A549 (cell line): ENCODE results near the gene USP4. TPM values are rescaled to one million over a fixed set of nuclear protein-coding genes. Genes with fewer than 3 reads are reported as not detected.

Experiments
- ATAC-seq, 2 experiments: fragments of 200-7000 bp in 1 of 2; fragments of >200 bp in 1 of 2; cut with Nextera tagmentation in 1 of 2; cut with Tn5 transposase in 1 of 2; 3 replicates each; pipeline versions ENCODE4 v1.8.0 to v1.9.1; 2018 to 2020; ENCODE audit warnings: mild to moderate bottlenecking in 1 of 2, moderate library complexity in 1 of 2
- CTCF ChIA-PET: fragments of 300-600 bp; sonication (Branson Sonifier 250); formaldehyde crosslinking; extraction: SDS; loops from one replicate; lab custom pipeline; 2021; ENCODE audit warnings: antibody characterized with exemption, inconsistent platforms; lab: Yijun Ruan, JAX
- POLR2A ChIA-PET: fragments of 350-600 bp; formaldehyde crosslinking; extraction: SDS; loops from one replicate; lab custom pipeline; 2021; ENCODE audit warnings: antibody characterized with exemption, inconsistent platforms; lab: Yijun Ruan, JAX
- DNase-seq, 2 experiments: peaks; one replicate each; pipeline versions ENCODE4 v3.0.0 to v3.0.0-alpha.2; 2011 to 2016; ENCODE audit warnings: low read depth in 1 of 2, low spot score in 1 of 2
- FAIRE-seq: peaks from 2 replicates; lab custom pipeline; 2011; peaks lifted over from hg19 to GRCh38; lab: Jason Lieb, UNC
- H3K27ac ChIP-seq, 2 experiments: fragments of >200 bp; sonication (Bioruptor Twin); formaldehyde crosslinking; 3 replicates each; pipeline ENCODE4 v1.5.1; 2016 to 2017
- H3K4me1 ChIP-seq: fragments of >200 bp; sonication (Bioruptor Twin); formaldehyde crosslinking; 3 replicates; pipeline ENCODE4 v1.6.1; 2016
- H3K4me2 ChIP-seq: fragments of >200 bp; sonication (Bioruptor Twin); formaldehyde crosslinking; 3 replicates; pipeline ENCODE4 v1.6.1; 2016
- H3K4me3 ChIP-seq: fragments of >200 bp; sonication (Bioruptor Twin); formaldehyde crosslinking; 3 replicates; pipeline ENCODE4 v1.5.1; 2016
- H3K9me3 ChIP-seq: fragments of >200 bp; sonication (Bioruptor Twin); formaldehyde crosslinking; 3 replicates; pipeline ENCODE4 v1.6.1; 2016
- CBX2 ChIP-seq: fragments of 200-600 bp; sonication (generic); IDR thresholded peaks from 2 replicates; pipeline ENCODE4 v1.6.1; 2016; ENCODE audit warnings: low read depth, mild to moderate bottlenecking, borderline replicate concordance
- CBX8 ChIP-seq: fragments of 200-600 bp; sonication (generic); IDR thresholded peaks from 2 replicates; pipeline ENCODE4 v1.6.1; 2016
- CEBPB ChIP-seq, 2 experiments: fragments of >200 bp in 1 of 2; sonication (Bioruptor Twin) in 1 of 2; formaldehyde crosslinking in 1 of 2; IDR thresholded peaks; 2 replicates each; pipeline ENCODE4 v1.6.1; 2012 to 2016
- EHF ChIP-seq: fragments of 250-450 bp; sonication (Bioruptor Pico); IDR thresholded peaks from 2 replicates; pipeline ENCODE4 v1.5.0; 2020; ENCODE audit warnings: mild to moderate bottlenecking
- EHMT2 ChIP-seq: fragments of 200-600 bp; sonication (generic); IDR thresholded peaks from 2 replicates; pipeline ENCODE4 v1.6.1; 2016; ENCODE audit warnings: antibody characterized with exemption, low read depth, mild to moderate bottlenecking, moderate library complexity
- FOSL2 ChIP-seq, 2 experiments: fragments of 450-650 bp in 1 of 2; fragments of >200 bp in 1 of 2; sonication (Bioruptor Twin) in 1 of 2; formaldehyde crosslinking; IDR thresholded peaks; 2 replicates each; pipeline versions ENCODE4 v1.5.0 to v1.6.1; 2016 to 2020; ENCODE audit warnings: mild to moderate bottlenecking in 1 of 2, moderate library complexity in 1 of 2
- FOXS1 ChIP-seq: fragments of 250-450 bp; sonication (Bioruptor Pico); IDR thresholded peaks from 2 replicates; pipeline ENCODE4 v1.5.0; 2020; ENCODE audit warnings: mild to moderate bottlenecking, moderate library complexity
- GATA3 ChIP-seq: IDR thresholded peaks from 2 replicates; pipeline ENCODE4 v1.6.1; 2012; ENCODE audit warnings: borderline replicate concordance
- HDAC2 ChIP-seq: fragments of 200-600 bp; sonication (generic); IDR thresholded peaks from 2 replicates; pipeline ENCODE4 v1.6.1; 2016
- HES2 ChIP-seq: fragments of >200 bp; sonication (Bioruptor Twin); formaldehyde crosslinking; IDR thresholded peaks from 2 replicates; pipeline ENCODE4 v1.6.1; 2016
- HMGXB4 ChIP-seq: fragments of 250-450 bp; sonication (Bioruptor Pico); IDR thresholded peaks from 2 replicates; pipeline ENCODE4 v1.5.0; 2021; ENCODE audit warnings: mild to moderate bottlenecking, moderate library complexity, borderline replicate concordance
- HOXA7 ChIP-seq: fragments of 250-450 bp; sonication (Bioruptor Pico); IDR thresholded peaks from 2 replicates; pipeline ENCODE4 v1.5.0; 2020; ENCODE audit warnings: mild to moderate bottlenecking, moderate library complexity
- HOXB13 ChIP-seq: fragments of 250-450 bp; sonication (Bioruptor Pico); IDR thresholded peaks from 2 replicates; pipeline ENCODE4 v1.5.0; 2020; ENCODE audit warnings: low read depth, mild to moderate bottlenecking, moderate library complexity
- KDM1A ChIP-seq: fragments of 200-600 bp; sonication (generic); IDR thresholded peaks from 2 replicates; pipeline ENCODE4 v1.6.1; 2016; ENCODE audit warnings: low read depth, mild to moderate bottlenecking
- KDM5A ChIP-seq: fragments of 200-600 bp; sonication (generic); IDR thresholded peaks from 2 replicates; pipeline ENCODE4 v1.6.1; 2016; ENCODE audit warnings: antibody characterized with exemption, mild to moderate bottlenecking
- MYC ChIP-seq: IDR thresholded peaks from 2 replicates; pipeline ENCODE4 v1.6.1; 2012; ENCODE audit warnings: mild to moderate bottlenecking, inconsistent platforms, low read length, improper control_type of control experiment, borderline replicate concordance
- POLR2A ChIP-seq: IDR thresholded peaks from 2 replicates; pipeline ENCODE4 v1.6.1; 2012; ENCODE audit warnings: mild to moderate bottlenecking, low read length
- RAD21 ChIP-seq, 2 experiments: fragments of >200 bp in 1 of 2; sonication (Bioruptor Twin) in 1 of 2; formaldehyde crosslinking in 1 of 2; IDR thresholded peaks in 1 of 2; conservative IDR thresholded peaks in 1 of 2; 2 replicates in 1 of 2; 3 replicates in 1 of 2; pipeline ENCODE4 v1.6.1; 2012 to 2018; ENCODE audit warnings: inconsistent platforms in 1 of 2
- SREBF2 ChIP-seq: fragments of 450-650 bp; IDR thresholded peaks from 2 replicates; pipeline ENCODE4 v1.6.1; 2014; ENCODE audit warnings: mild to moderate bottlenecking, moderate library complexity
- TFCP2L1 ChIP-seq: fragments of 250-450 bp; sonication (Bioruptor Pico); IDR thresholded peaks from 2 replicates; pipeline ENCODE4 v1.5.0; 2021; ENCODE audit warnings: mild to moderate bottlenecking
- TP53 ChIP-seq: fragments of 250-450 bp; sonication (Bioruptor Pico); IDR thresholded peaks from 2 replicates; pipeline ENCODE4 v1.5.0; 2021; ENCODE audit warnings: mild to moderate bottlenecking, moderate library complexity
- USF2 ChIP-seq: fragments of 450-650 bp; IDR thresholded peaks from 2 replicates; pipeline ENCODE4 v1.6.1; 2014; ENCODE audit warnings: antibody characterized with exemption
- ZC3H11A ChIP-seq: fragments of 450-650 bp; IDR thresholded peaks from 2 replicates; pipeline ENCODE4 v1.6.1; 2014; ENCODE audit warnings: antibody characterized with exemption, mild to moderate bottlenecking
- ZNF302 ChIP-seq: fragments of 250-450 bp; sonication (Bioruptor Pico); IDR thresholded peaks from 2 replicates; pipeline ENCODE4 v1.9.0; 2021; ENCODE audit warnings: inconsistent platforms, mild to moderate bottlenecking, moderate library complexity
- WGBS: methylation state at CpG from one replicate; pipeline ENCODE4 v1.1.6; 2017; ENCODE audit errors: missing lambda C conversion rate; 5-methylcytosine and 5-hydroxymethylcytosine counted together
- polyA plus RNA-seq, 4 experiments: library from polyadenylated mRNA; depleted of rRNA in 3 of 4; stranded (reverse); fragments of >200 nt; fragmentation: RNase III in 1 of 4; extraction: RNeasy Plus Mini Kit Qiagen cat#74134 plus additional on column Dnase treatment in 1 of 4; gene quantifications; 2 replicates in 3 of 4; 3 replicates in 1 of 4; pipeline ENCODE4 v1.2.3, GENCODE V29; 2011 to 2017

The USP4 gene
- polyA plus RNA-seq, 2 of the 4 experiments (the other 2 are of a cell fraction) = 12.9 to 23.7 TPM

GRCh38 chr3:49283997-49284396 lies 55.9 kb downstream of the USP4 start:
- ATAC-seq (no peak), DNase-seq (no peak), FAIRE-seq (no peak)
- no peaks in the 10 kb centered on the region for H3K9me3 ChIP-seq
- H3K27ac ChIP-seq = no peak overlapping the region
- POLR2A ChIA-PET = no interaction called here
- H3K4me3 ChIP-seq = no peak overlapping the region
- 86% methylated on average over 6 of the region's 6 CpGs for WGBS
- CTCF ChIA-PET = interaction anchor here (1.5 kb wide), 1 partner anchor 145 kb away, joined by 4 read pairs; the partner anchor contains the start of gene NICN1
- no peak overlapping the region for H3K4me2 ChIP-seq
- H3K4me1 ChIP-seq = no peaks in the 10 kb centered on the region
- TF ChIP-seq CEBPB (IDR thresholded peaks at IDR 0.05) = no peak
- no peak for TF ChIP-seq HDAC2
- TF ChIP-seq ZC3H11A = no peak
- TF ChIP-seq EHMT2 = no peak
- TF ChIP-seq USF2 = no peak
- no peak for TF ChIP-seq EHF (CRISPR knock-in tag)
- TF ChIP-seq MYC = no peak
- no peak for TF ChIP-seq KDM1A
- no peak for TF ChIP-seq CBX2

- no peaks in the 10 kb centered on the region for H3K9me3 ChIP-seq
- H3K4me1 ChIP-seq = peaks cover 4% of the 10 kb centered on the region; the same call in 2 of the 3 replicates
- CTCF ChIA-PET = interaction anchor here (1.6 to 1.7 kb wide), 2 partner anchors 15 to 109 kb away, joined by 4 to 5 read pairs; no protein-coding TSS in a partner anchor
- FAIRE-seq = no peak
- ATAC-seq = no peak
- H3K4me3 ChIP-seq = no peak overlapping the region
- no peak overlapping the region for H3K4me2 ChIP-seq
- no peak for DNase-seq
- H3K27ac ChIP-seq = no peak overlapping the region
- TF ChIP-seq CBX2 (no peak), CEBPB (IDR thresholded peaks at IDR 0.05) (no peak), SREBF2 (no peak), HMGXB4 (CRISPR knock-in tag) (no peak), KDM5A (no peak), HOXA7 (CRISPR knock-in tag) (no peak), HDAC2 (no peak), HES2 (no peak), ZNF302 (no peak), FOSL2 (IDR thresholded peaks at IDR 0.05) (no peak), FOSL2 (CRISPR knock-in tag; IDR thresholded peaks at IDR 0.05) (no peak), TFCP2L1 (CRISPR knock-in tag) (no peak), FOXS1 (no peak), CBX8 (no peak), HOXB13 (CRISPR knock-in tag) (no peak), RAD21 (conservative IDR thresholded peaks at IDR 0.05 in 1 of 2, IDR thresholded peaks at IDR 0.05 in 1 of 2) (no peak), TP53 (no peak), ZC3H11A (no peak), USF2 (no peak), GATA3 (no peak), POLR2A (no peak)
- POLR2A ChIA-PET = no interaction called here
Observed at GRCh38 chr3:49279376-49279775, 60.5 kb downstream of the USP4 start.
